Renal pelvis (tissue), 3 donors: ENCODE results near the gene RPL9. TPM values are rescaled to one million over a fixed set of nuclear protein-coding genes. Genes with fewer than 3 reads are reported as not detected.

Source experiments
- polyA plus RNA-seq, 3 donors: library from polyadenylated mRNA; unstranded; fragments of 120-200 nt; gene quantifications; one replicate each; pipeline ENCODE4 v1.2.1, GENCODE V29; 2013; ENCODE audit not compliant: insufficient read length in 3 of 3

The RPL9 gene
- polyA plus RNA-seq, 3 donors = 1,408 to 1,516 (median 1,436) TPM

Other genes with a start within 250 kb of the RPL9 start
- gene RFC1, start 92.6 kb downstream of the RPL9 start, polyA plus RNA-seq = 10 to 100 TPM; 67.3 to 77.9 (median 68.0) TPM
- under 1 TPM; 0.16 to 0.27 (median 0.18) TPM for gene KLB, start 52.0 kb downstream of the RPL9 start, polyA plus RNA-seq
- gene LIAS, start 134 bp upstream of the RPL9 start, polyA plus RNA-seq = 10 to 100 TPM; 17.9 to 35.9 (median 30.5) TPM
- gene UGDH, start 68.5 kb upstream of the RPL9 start, polyA plus RNA-seq = 100 to 1,000 TPM in 2 of 3 donors, 10 to 100 TPM in 1; 92.9 to 117 (median 109) TPM
- 10 to 100 TPM; 35.1 to 51.0 (median 47.2) TPM for gene SMIM14, start 179.9 kb upstream of the RPL9 start, polyA plus RNA-seq
- 10 to 100 TPM; 83.0 to 88.4 (median 87.6) TPM for gene UBE2K, start 239.2 kb upstream of the RPL9 start, polyA plus RNA-seq